NB4 (cell line): ENCODE measurements around the gene NKD1.

ENCODE experiments used
- CTCF ChIP-seq: IDR thresholded peaks from one replicate; pipeline ENCODE4 v1.5.1; 2012; ENCODE audit warnings: low read depth, low read length
- POLR2A ChIP-seq: IDR thresholded peaks from 2 replicates; pipeline ENCODE4 v1.6.1; 2011; ENCODE audit warnings: mild to moderate bottlenecking; ENCODE audit not compliant: insufficient read length; ENCODE audit errors: extremely low read depth

- no peak for TF ChIP-seq CTCF
- TF ChIP-seq POLR2A, result no peak
Observed at GRCh38 chr16:50516401-50516800, 31.8 kb upstream of the NKD1 start.
